Gastrocnemius medialis (tissue), 4 donors: ENCODE results near the gene NCOR1. TPM values are rescaled to one million over a fixed set of nuclear protein-coding genes. Genes with fewer than 3 reads are reported as not detected.

Experiments
- ATAC-seq, 2 donors: fragments of 150-250 bp; one replicate each; pipeline ENCODE4 v1.9.1; 2016
- DNase-seq, 2 donors: peaks; one replicate each; pipeline ENCODE4 v3.0.0-alpha.2; 2019
- H3K27ac ChIP-seq, 4 donors: fragments of 200-600 bp; sonication (generic); 1 replicate in 1 of 4; 2 replicates in 3 of 4; pipeline ENCODE4 v1.5.1; 2016 to 2018; ENCODE audit warnings: mild to moderate bottlenecking in 2 of 4, moderate library complexity in 1 of 4
- H3K27me3 ChIP-seq, 3 donors: fragments of 200-600 bp; sonication (generic) in 2 of 3; 1 replicate in 1 of 3; 2 replicates in 2 of 3; pipeline versions ENCODE4 v1.5.1 to v1.6.0; 2016 to 2019; ENCODE audit warnings: mild to moderate bottlenecking in 1 of 3, moderate library complexity in 1 of 3
- H3K36me3 ChIP-seq, 2 donors: fragments of 200-600 bp; sonication (generic) in 1 of 2; one replicate each; pipeline ENCODE4 v1.5.1; 2017 to 2018
- H3K4me1 ChIP-seq, 2 donors: fragments of 200-600 bp; sonication (generic) in 1 of 2; one replicate each; pipeline ENCODE4 v1.5.1; 2016 to 2017; ENCODE audit warnings: mild to moderate bottlenecking in 2 of 2
- H3K4me3 ChIP-seq, 4 donors: fragments of 200-600 bp; sonication (generic) in 3 of 4; 1 replicate in 1 of 4; 2 replicates in 3 of 4; pipeline ENCODE4 v1.5.1; 2016 to 2019; ENCODE audit warnings: mild to moderate bottlenecking in 2 of 4
- H3K9me3 ChIP-seq, 3 donors: fragments of 200-600 bp; sonication (generic) in 2 of 3; 1 replicate in 1 of 3; 2 replicates in 2 of 3; pipeline ENCODE4 v1.5.1; 2016 to 2019
- POLR2A ChIP-seq, 2 donors: fragments of 450-650 bp; IDR thresholded peaks; one replicate each; pipeline ENCODE4 v1.6.1; 2017; ENCODE audit warnings: antibody characterized with exemption in 2 of 2, mild to moderate bottlenecking in 2 of 2, moderate library complexity in 2 of 2
- in situ Hi-C, 4 donors: fragments of 200-750 bp; cut with MboI; loops; one replicate each; pipeline versions ENCODE4 v1.15.0 to v1.8.0; 2017; ENCODE audit warnings: low sequenced_read_pairs in 4 of 4
- intact Hi-C: fragments of 100-400 bp; cut with DNase I; formaldehyde crosslinking; loops from one replicate; pipeline ENCODE4 v1.15.1; 2023; ENCODE audit warnings: low total_unique reads
- total RNA-seq, 4 donors: library from RNA; depleted of rRNA; stranded (reverse); fragments of >200 nt; gene quantifications; one replicate each; pipeline versions ENCODE4 v1.1.0 to v1.2.3, GENCODE V29; 2016
- TF ChIP-seq, protein P1 (sequence below), 5 experiments: fragments of 450-650 bp in 3 of 5; fragments of 200-600 bp in 2 of 5; sonication (generic) in 2 of 5; IDR thresholded peaks in 4 of 5; conservative IDR thresholded peaks in 1 of 5; 1 replicate in 4 of 5; 2 replicates in 1 of 5; pipeline ENCODE4 v1.5.1; 2016 to 2019; ENCODE audit warnings: antibody characterized with exemption in 5 of 5, mild to moderate bottlenecking in 3 of 5, moderate library complexity in 3 of 5

The NCOR1 gene
- total RNA-seq, 4 donors from 2014 or later, result 122 to 152 (median 132) TPM

GRCh38 chr17:16048811-16049449 lies 166.4 kb downstream of the NCOR1 start:
- TF ChIP-seq, protein P1, sequence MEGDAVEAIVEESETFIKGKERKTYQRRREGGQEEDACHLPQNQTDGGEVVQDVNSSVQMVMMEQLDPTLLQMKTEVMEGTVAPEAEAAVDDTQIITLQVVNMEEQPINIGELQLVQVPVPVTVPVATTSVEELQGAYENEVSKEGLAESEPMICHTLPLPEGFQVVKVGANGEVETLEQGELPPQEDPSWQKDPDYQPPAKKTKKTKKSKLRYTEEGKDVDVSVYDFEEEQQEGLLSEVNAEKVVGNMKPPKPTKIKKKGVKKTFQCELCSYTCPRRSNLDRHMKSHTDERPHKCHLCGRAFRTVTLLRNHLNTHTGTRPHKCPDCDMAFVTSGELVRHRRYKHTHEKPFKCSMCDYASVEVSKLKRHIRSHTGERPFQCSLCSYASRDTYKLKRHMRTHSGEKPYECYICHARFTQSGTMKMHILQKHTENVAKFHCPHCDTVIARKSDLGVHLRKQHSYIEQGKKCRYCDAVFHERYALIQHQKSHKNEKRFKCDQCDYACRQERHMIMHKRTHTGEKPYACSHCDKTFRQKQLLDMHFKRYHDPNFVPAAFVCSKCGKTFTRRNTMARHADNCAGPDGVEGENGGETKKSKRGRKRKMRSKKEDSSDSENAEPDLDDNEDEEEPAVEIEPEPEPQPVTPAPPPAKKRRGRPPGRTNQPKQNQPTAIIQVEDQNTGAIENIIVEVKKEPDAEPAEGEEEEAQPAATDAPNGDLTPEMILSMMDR (IDR thresholded peaks at IDR 0.05 in 4 of 5, conservative IDR thresholded peaks at IDR 0.05 in 1 of 5), result no peak
- TF ChIP-seq POLR2A (IDR thresholded peaks at IDR 0.05), result no peak
- ATAC-seq (no peak), DNase-seq (no peak)
- H3K27me3 ChIP-seq, result no peaks in the 10 kb centered on the region
- H3K4me1 ChIP-seq, result no peaks in the 10 kb centered on the region
- intact Hi-C loops, result no loop called here
- H3K9me3 ChIP-seq, result no peaks in the 10 kb centered on the region
- no peak overlapping the region for H3K27ac ChIP-seq
- peaks cover 0 to 58% of the 10 kb centered on the region in 2 donors for H3K36me3 ChIP-seq
- H3K4me3 ChIP-seq, result no peak overlapping the region
- in situ Hi-C loops, result no loop called here

DNA sequence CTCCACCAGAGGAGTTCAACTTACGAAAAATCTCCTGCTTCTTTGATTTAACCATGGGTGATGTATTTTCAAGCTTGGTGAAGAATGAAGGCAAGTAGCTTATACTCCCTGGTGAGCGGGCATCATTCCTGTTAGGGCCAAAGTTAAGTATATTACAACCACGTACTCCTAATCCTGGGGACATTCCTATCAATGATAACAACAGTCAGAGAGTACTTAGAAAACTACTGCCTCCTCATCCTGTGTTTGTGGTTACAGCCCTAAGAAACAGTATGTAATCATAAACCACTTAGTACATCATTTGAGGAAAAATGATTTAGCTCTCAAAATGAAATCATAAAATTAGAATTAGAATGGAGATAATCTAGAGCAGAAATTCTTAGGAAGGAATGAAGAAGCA lies 168.4 kb downstream of the NCOR1 start:
- Histone ChIP-seq H3K27me3 (no peaks in the 10 kb centered on the region), H3K4me3 (no peak overlapping the region), H3K9me3 (no peaks in the 10 kb centered on the region), H3K27ac (no peak overlapping the region), H3K4me1 (no peaks in the 10 kb centered on the region), H3K36me3 (peaks cover 0 to 70% of the 10 kb centered on the region in 2 donors)
- in situ Hi-C loops, result no loop called here
- DNase-seq (no peak), ATAC-seq (no peak)
- intact Hi-C loops, result no loop called here
- TF ChIP-seq, protein P1 (IDR thresholded peaks at IDR 0.05 in 4 of 5, conservative IDR thresholded peaks at IDR 0.05 in 1 of 5), result no peak
- TF ChIP-seq POLR2A (IDR thresholded peaks at IDR 0.05), result no peak

GRCh38 chr17:16044487-16044886 lies 170.8 kb downstream of the NCOR1 start:
- DNase-seq, result no peak
- in situ Hi-C loops (no loop called here), intact Hi-C loops (no loop called here)
- H3K27me3 ChIP-seq, result no peaks in the 10 kb centered on the region
- no peak for TF ChIP-seq POLR2A (IDR thresholded peaks at IDR 0.05)
- TF ChIP-seq, protein P1 (IDR thresholded peaks at IDR 0.05 in 4 of 5, conservative IDR thresholded peaks at IDR 0.05 in 1 of 5), result no peak
- no peak for ATAC-seq
- no peak overlapping the region for H3K4me3 ChIP-seq
- no peak overlapping the region for H3K27ac ChIP-seq
- no peaks in the 10 kb centered on the region for H3K4me1 ChIP-seq
- no peaks in the 10 kb centered on the region for H3K9me3 ChIP-seq
- H3K36me3 ChIP-seq, result peaks cover 0 to 88% of the 10 kb centered on the region in 2 donors

DNA sequence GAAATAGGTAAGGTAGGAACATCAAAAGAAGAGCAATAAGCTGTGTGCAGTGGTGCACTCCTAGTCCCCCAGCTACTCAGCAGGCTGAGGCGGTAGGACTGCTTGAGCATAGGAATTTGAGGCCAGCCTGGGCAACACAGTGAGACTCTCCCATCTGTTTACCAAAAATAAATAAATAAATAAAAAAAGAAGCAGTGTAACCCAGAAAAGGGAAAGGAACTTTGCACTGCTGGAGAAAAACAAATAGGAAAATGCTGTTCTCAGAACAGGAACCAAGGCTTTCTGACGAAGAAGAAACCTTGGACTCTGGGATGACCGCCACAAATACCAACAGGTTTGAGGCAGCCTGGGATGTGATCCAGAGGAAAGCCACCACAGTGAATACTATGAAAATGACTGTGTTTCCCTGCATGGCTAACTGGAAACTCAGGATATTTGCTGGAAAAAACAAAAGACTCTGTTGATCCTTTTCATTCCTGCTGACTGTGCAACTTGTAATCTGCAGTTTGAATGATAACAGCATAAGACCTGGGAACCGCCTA lies 174.6 kb downstream of the NCOR1 start:
- ATAC-seq (no peak), DNase-seq (no peak)
- Histone ChIP-seq H3K9me3 (no peaks in the 10 kb centered on the region), H3K27ac (no peak overlapping the region), H3K27me3 (no peaks in the 10 kb centered on the region), H3K4me3 (no peak overlapping the region), H3K36me3 (peaks cover 0 to 88% of the 10 kb centered on the region in 2 donors), H3K4me1 (no peaks in the 10 kb centered on the region)
- TF ChIP-seq, protein P1 (IDR thresholded peaks at IDR 0.05 in 4 of 5, conservative IDR thresholded peaks at IDR 0.05 in 1 of 5), result no peak
- no peak for TF ChIP-seq POLR2A (IDR thresholded peaks at IDR 0.05)
- in situ Hi-C loops, result no loop called here
- intact Hi-C loops, result no loop called here
